Muscle layer of colon (tissue), 2 donors: ENCODE measurements around the gene LRP4.
A peak's percentile ranks its signal among the peaks of the same experiment; 100 is the strongest.
"Not testable (repeated sequence)": the region's sequence is repeated elsewhere in the genome, so short reads cannot be mapped to it uniquely, and the experiment has no call there.

Experiments used
- H3K27ac ChIP-seq: one replicate; pipeline ENCODE4 v1.7.0; 2013; ENCODE audit warnings: low read depth, mild to moderate bottlenecking, low read length, moderate library complexity
- H3K27me3 ChIP-seq, 2 donors: one replicate each; pipeline ENCODE4 v1.7.0; 2013; ENCODE audit warnings: low read length in 2 of 2, mild to moderate bottlenecking in 2 of 2; ENCODE audit not compliant: insufficient read depth in 2 of 2, control insufficient read depth in 1 of 2
- H3K36me3 ChIP-seq: one replicate; pipeline ENCODE4 v1.7.0; 2013; ENCODE audit warnings: mild to moderate bottlenecking, low read length; ENCODE audit not compliant: insufficient read depth
- H3K4me1 ChIP-seq: one replicate; pipeline ENCODE4 v1.7.0; 2013; ENCODE audit warnings: mild to moderate bottlenecking, low read length; ENCODE audit not compliant: insufficient read depth
- H3K4me3 ChIP-seq, 2 donors: one replicate each; pipeline ENCODE4 v1.7.0; 2013; ENCODE audit warnings: low read length in 2 of 2, low read depth in 1 of 2, mild to moderate bottlenecking in 1 of 2, moderate library complexity in 1 of 2
- H3K9ac ChIP-seq: one replicate; pipeline ENCODE4 v1.7.0; 2013; ENCODE audit warnings: low read length
- H3K9me3 ChIP-seq: one replicate; pipeline ENCODE4 v1.7.0; 2013; ENCODE audit warnings: mild to moderate bottlenecking, low read length
- donor health status: abdominal sarcoma.
- donor health status: Adenocarcinoma of cecum.

Gene LRP4, protein sequence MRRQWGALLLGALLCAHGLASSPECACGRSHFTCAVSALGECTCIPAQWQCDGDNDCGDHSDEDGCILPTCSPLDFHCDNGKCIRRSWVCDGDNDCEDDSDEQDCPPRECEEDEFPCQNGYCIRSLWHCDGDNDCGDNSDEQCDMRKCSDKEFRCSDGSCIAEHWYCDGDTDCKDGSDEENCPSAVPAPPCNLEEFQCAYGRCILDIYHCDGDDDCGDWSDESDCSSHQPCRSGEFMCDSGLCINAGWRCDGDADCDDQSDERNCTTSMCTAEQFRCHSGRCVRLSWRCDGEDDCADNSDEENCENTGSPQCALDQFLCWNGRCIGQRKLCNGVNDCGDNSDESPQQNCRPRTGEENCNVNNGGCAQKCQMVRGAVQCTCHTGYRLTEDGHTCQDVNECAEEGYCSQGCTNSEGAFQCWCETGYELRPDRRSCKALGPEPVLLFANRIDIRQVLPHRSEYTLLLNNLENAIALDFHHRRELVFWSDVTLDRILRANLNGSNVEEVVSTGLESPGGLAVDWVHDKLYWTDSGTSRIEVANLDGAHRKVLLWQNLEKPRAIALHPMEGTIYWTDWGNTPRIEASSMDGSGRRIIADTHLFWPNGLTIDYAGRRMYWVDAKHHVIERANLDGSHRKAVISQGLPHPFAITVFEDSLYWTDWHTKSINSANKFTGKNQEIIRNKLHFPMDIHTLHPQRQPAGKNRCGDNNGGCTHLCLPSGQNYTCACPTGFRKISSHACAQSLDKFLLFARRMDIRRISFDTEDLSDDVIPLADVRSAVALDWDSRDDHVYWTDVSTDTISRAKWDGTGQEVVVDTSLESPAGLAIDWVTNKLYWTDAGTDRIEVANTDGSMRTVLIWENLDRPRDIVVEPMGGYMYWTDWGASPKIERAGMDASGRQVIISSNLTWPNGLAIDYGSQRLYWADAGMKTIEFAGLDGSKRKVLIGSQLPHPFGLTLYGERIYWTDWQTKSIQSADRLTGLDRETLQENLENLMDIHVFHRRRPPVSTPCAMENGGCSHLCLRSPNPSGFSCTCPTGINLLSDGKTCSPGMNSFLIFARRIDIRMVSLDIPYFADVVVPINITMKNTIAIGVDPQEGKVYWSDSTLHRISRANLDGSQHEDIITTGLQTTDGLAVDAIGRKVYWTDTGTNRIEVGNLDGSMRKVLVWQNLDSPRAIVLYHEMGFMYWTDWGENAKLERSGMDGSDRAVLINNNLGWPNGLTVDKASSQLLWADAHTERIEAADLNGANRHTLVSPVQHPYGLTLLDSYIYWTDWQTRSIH (N-terminal part only)

DNA sequence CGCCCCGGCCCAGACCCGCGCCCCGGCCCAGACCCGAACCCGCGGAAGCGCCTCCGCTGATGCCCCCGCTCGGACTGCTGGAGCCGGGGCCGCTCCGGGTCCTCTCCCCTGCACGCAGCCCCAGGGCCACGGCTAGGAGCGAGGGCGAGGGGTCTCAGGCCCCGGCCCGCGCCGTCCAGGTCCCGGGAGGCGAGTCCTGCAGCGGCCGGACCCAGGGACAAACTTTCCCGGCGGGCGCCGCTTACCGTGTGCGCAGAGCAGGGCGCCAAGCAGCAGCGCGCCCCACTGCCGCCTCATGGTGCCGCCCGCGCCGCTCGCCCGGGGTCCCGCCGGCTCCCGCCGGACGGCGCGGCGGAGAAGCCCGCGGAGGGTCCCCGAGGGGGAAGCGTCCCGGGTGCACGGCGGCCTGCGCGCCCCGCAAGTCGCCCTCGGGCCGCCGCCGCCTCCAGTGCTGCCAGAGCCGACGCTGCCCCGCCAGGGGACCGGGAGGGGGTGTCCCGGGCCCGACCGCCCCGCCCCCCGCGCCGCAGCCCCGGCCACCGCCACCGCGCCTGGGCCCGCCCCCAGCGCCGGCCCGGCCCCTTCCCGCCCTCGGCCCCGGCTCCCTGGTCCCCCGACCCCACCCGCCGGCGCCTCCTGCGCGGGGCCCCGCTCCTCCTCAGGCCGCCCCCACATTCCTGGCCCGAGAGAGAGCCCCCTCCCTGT lies at the start of gene LRP4:
Gene LRP4 (minus strand): TSS at position 468 of the 705 bp plus-strand sequence. CDS start 171 bp downstream, at position 297.
- Histone ChIP-seq H3K27ac (peak within 1 kb of the TSS; percentile 76), H3K4me1 (peaks cover 54% of the 10 kb centered on the region), H3K9me3 (no peaks in the 10 kb centered on the region), H3K27me3 (peaks cover 0 to 7% of the 10 kb centered on the region in 2 donors), H3K9ac (peak within 1 kb of the TSS; percentile 78), H3K4me3 (peak within 1 kb of the TSS; percentile 77 to 79), H3K36me3 (no peaks in the 10 kb centered on the region)

DNA sequence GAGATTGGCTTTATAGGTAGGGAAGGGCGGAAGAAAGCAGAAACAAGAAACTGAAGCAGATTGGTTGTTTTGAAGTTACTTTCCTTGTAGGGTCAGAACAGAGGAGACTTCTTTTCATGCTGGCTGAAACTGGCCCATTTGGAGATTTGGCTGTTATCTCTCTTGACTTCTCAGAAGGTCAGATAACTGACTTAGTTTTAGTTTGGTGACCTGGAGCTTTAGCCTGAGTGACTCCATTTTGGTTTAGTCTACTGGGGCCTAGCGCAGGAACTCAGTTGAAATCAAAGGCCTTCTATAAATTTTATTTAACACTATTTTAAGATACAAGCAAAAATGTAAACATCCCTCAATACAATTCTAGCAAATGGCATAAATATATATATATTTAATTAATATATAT lies 49.6 kb upstream of the LRP4 start:
- no peak overlapping the region for H3K4me3 ChIP-seq
- no peaks in the 10 kb centered on the region for H3K27me3 ChIP-seq
- H3K9ac ChIP-seq, result no peak overlapping the region
- H3K36me3 ChIP-seq, result no peaks in the 10 kb centered on the region
- no peaks in the 10 kb centered on the region for H3K4me1 ChIP-seq
- no peaks in the 10 kb centered on the region for H3K9me3 ChIP-seq
- no peak overlapping the region for H3K27ac ChIP-seq

DNA sequence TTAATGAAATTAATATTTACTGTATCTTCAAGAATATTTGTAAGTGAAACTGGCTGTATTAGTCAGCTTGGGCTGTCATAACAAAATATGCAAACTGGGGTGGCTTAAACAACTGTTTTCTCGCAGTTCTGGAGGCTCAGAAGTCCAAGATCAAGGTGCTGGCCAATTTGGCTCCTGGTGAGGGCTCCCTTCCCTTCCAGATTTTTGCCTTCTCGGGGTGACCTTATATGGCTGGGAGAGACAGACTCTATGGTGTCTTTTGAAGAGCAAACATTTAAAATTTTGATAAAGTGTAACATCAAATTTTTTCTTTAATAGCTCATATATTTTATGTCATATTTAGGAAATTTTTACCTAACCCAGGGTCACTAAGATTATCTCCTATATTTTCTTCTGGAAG lies 48.4 kb upstream of the LRP4 start:
- no peaks in the 10 kb centered on the region for H3K4me1 ChIP-seq
- no peaks in the 10 kb centered on the region for H3K36me3 ChIP-seq
- no peak overlapping the region for H3K27ac ChIP-seq
- H3K4me3 ChIP-seq, result no peak overlapping the region
- no peaks in the 10 kb centered on the region for H3K27me3 ChIP-seq
- H3K9me3 ChIP-seq, result no peaks in the 10 kb centered on the region
- H3K9ac ChIP-seq, result no peak overlapping the region

DNA sequence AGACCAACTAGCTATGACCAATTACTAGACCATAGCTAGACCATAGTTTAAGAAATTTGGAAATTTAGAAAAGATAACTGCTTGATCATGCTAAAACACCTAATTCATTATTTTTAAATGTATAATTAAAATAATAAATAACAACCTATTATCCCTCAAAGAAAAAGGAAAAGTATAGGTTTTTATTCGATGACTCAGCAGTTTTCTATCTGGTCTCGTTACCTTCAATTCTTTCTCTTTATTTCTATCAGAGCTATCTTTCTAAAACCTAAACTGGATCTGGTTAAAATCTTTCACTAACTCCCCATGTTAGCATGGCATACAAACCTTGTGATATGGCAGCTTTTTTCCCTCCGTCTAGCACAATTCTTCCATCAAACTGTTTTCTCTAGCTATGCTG lies 45.5 kb upstream of the LRP4 start:
- H3K27ac ChIP-seq, result no peak overlapping the region
- no peaks in the 10 kb centered on the region for H3K27me3 ChIP-seq
- no peaks in the 10 kb centered on the region for H3K36me3 ChIP-seq
- H3K9me3 ChIP-seq, result no peaks in the 10 kb centered on the region
- H3K4me3 ChIP-seq, result no peak overlapping the region
- no peaks in the 10 kb centered on the region for H3K4me1 ChIP-seq
- H3K9ac ChIP-seq, result no peak overlapping the region

DNA sequence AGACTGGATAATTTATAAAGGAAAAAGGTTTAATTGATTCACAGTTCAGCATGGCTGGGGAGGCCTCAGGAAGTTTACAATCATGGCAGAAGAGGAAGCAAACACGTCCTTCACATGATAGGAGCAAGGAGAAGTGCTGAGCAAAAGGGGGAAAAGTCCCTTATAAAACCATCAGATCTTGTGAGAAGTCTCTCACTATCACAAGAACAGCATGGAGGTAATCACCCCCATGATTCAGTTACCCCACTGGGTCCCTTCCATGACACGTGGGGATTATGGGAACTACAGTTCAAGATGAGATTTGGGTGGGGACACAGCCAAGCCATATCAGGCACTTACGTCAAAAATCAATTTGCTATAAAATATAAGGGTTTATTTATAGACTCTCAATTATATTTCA lies 43.5 kb upstream of the LRP4 start:
- H3K36me3 ChIP-seq, H3K27ac ChIP-seq, H3K4me1 ChIP-seq, H3K9ac ChIP-seq, H3K9me3 ChIP-seq, H3K27me3 ChIP-seq, H3K4me3 ChIP-seq: not testable (repeated sequence)

DNA sequence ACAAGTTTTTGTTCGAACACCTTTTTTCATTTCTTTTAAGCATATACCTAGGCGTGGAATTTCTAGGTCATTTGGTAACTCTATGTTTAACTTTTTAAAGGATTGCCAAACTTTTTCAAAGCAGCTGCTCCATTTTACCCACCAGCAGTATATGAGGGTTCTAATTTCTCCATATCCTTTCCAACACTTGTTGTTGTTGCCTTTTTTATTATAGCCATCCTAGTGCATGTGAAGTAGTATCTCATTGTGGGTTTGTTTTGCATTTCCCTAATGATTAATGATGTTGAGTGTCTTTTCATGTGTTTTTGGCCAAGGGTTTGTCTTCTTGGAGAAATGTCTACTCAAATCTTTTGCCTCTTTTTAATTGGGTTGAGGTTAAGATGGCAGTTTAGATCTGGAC lies 42.7 kb upstream of the LRP4 start:
- Histone ChIP-seq H3K36me3 (no peaks in the 10 kb centered on the region), H3K9me3 (no peaks in the 10 kb centered on the region), H3K9ac (no peak overlapping the region), H3K4me1 (no peaks in the 10 kb centered on the region), H3K4me3 (no peak overlapping the region), H3K27me3 (no peaks in the 10 kb centered on the region), H3K27ac (no peak overlapping the region)

DNA sequence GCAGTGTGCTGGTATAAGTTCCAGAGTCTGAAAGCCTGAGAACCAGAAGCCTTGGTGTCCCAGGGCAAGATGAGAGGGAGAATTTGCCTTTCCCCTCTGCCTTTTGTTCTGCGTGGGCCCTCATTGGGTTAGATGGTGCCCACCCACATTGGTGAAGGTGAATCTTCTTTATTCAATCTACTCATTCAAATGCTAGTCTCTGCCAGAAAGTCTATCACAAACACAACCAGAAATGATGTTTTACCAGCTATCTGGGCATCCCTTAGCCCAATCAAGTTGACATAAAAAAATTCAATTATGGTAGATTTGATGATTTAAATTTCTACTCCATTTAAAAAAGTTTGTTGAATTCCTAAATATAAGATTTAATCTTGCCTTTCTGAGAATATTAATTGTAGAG lies 40.4 kb upstream of the LRP4 start:
- H3K4me3 ChIP-seq, result no peak overlapping the region
- no peaks in the 10 kb centered on the region for H3K4me1 ChIP-seq
- H3K27ac ChIP-seq, result no peak overlapping the region
- H3K36me3 ChIP-seq, result no peaks in the 10 kb centered on the region
- no peaks in the 10 kb centered on the region for H3K27me3 ChIP-seq
- H3K9ac ChIP-seq, result no peak overlapping the region
- H3K9me3 ChIP-seq, result no peaks in the 10 kb centered on the region

DNA sequence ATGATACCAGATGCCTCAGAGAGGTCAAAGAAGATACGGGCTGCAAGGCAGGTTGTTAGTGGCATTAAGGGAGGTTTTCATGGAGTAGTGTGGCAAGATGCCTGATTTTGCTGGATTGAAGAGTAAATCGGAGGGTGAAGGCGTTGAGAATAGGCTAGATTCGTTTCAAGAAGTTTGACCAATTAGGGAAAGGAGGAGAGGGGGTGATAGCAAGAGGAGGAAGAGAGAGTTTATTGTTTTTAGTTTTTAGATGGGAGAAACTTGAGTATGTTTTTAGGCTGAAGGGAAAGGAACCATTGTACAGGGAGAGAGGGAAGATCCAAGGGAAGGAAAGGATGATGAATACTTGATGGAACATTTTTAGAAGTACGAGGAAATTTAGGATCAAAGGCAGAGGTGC lies 34.7 kb upstream of the LRP4 start:
- peaks cover 6% of the 10 kb centered on the region for H3K4me1 ChIP-seq
- no peaks in the 10 kb centered on the region for H3K36me3 ChIP-seq
- no peak overlapping the region for H3K27ac ChIP-seq
- H3K9me3 ChIP-seq, result no peaks in the 10 kb centered on the region
- no peak overlapping the region for H3K4me3 ChIP-seq
- no peak overlapping the region for H3K9ac ChIP-seq
- no peaks in the 10 kb centered on the region for H3K27me3 ChIP-seq

DNA sequence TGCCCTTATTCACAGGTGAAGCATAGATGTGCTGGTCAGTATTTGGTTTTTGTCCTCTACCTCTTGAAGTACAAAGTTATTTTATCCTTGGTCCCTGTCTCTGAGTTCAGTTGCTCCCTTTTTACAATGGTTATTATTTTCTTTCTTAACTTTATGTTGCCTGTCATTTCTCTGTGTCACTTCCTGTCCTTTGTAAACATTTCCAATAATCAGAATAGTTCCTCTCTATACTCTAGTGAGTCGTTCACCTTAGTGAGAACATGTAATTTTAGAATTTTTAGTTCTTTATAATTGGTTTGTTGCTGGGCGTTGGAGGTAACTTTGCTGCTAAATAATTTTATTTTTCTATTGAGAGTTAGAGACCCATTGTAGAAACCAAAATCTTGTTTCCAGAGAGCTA lies 34.2 kb upstream of the LRP4 start:
- Histone ChIP-seq H3K9me3 (no peaks in the 10 kb centered on the region), H3K4me3 (no peak overlapping the region), H3K4me1 (peaks cover 11% of the 10 kb centered on the region), H3K27ac (no peak overlapping the region), H3K27me3 (no peaks in the 10 kb centered on the region), H3K36me3 (no peaks in the 10 kb centered on the region), H3K9ac (no peak overlapping the region)

DNA sequence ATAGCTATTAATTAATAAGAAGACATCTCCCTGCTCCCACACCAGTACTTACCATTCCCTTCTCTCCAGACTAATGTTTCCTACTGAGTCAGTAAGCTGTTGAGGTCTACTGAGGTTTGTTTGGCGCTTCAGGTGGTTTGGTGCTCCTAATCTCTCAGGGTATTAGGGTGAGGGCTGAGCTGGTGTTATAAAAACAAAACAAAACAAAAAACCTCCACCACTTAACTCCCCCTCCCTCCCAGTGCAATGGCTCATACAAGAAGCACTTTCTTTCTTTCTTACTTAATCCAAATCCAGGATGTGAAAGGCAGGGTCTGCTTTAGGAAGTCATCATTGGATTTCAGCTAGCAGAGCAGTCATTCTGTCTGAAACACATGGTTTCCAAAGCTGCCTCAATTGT lies 33.5 kb upstream of the LRP4 start:
- Histone ChIP-seq H3K27me3 (no peaks in the 10 kb centered on the region), H3K9ac (no peak overlapping the region), H3K36me3 (no peaks in the 10 kb centered on the region), H3K27ac (no peak overlapping the region), H3K4me3 (no peak overlapping the region), H3K9me3 (no peaks in the 10 kb centered on the region), H3K4me1 (peaks cover 12% of the 10 kb centered on the region)

DNA sequence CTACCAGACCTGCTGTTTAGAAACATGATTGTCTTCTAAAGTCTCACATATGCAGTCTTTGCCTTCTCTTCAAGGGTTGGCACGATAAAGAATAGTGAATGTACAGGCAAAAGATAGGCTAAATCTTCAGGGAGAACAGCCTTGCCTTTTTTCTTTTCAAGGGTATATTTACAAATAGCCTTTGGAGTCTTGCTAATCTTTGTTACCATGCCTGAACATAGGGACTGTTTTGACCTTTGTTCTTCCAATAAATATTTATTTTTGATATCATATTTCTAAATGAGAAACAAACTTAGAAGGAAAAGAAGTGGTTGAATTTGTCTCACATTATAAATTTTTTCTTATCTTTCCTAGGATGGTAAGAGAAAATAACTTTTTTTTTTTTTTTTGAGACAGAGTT lies 30.9 kb upstream of the LRP4 start:
- Histone ChIP-seq H3K27ac (no peak overlapping the region), H3K27me3 (no peaks in the 10 kb centered on the region), H3K4me1 (peaks cover 12% of the 10 kb centered on the region), H3K9me3 (no peaks in the 10 kb centered on the region), H3K4me3 (no peak overlapping the region), H3K36me3 (no peaks in the 10 kb centered on the region), H3K9ac (no peak overlapping the region)
